SJSA1 (cell line): Measurements from ENCODE around the gene POLD2. TPM values are rescaled to one million over a fixed set of nuclear protein-coding genes. Genes with fewer than 3 reads are reported as not detected.
"Not testable (repeated sequence)": the region's sequence is repeated elsewhere in the genome, so short reads cannot be mapped to it uniquely, and the experiment has no call there.

ENCODE experiments used
- DNase-seq, 2 experiments: peaks; one replicate each; pipeline ENCODE4 v3.0.0-alpha.2; 2015 to 2020; ENCODE audit warnings: low spot score in 2 of 2, low read depth in 1 of 2
- H3K27ac ChIP-seq: fragments of 250-450 bp; sonication (Bioruptor Pico); 2 replicates; pipeline ENCODE4 v1.5.1; 2020; ENCODE audit warnings: mild to moderate bottlenecking, moderate library complexity
- H3K27me3 ChIP-seq: fragments of 250-450 bp; sonication (Bioruptor Pico); replicated peaks from 2 replicates; pipeline ENCODE4 v1.5.1; 2020; ENCODE audit warnings: mild to moderate bottlenecking, moderate library complexity
- H3K36me3 ChIP-seq: fragments of 250-450 bp; sonication (Bioruptor Pico); 2 replicates; pipeline ENCODE4 v1.5.1; 2020; ENCODE audit warnings: mild to moderate bottlenecking
- H3K4me1 ChIP-seq: fragments of 250-450 bp; sonication (Bioruptor Pico); replicated peaks from 2 replicates; pipeline ENCODE4 v1.6.1; 2021; ENCODE audit warnings: mild to moderate bottlenecking
- H3K4me3 ChIP-seq: fragments of 250-450 bp; sonication (Bioruptor Pico); 2 replicates; pipeline ENCODE4 v1.5.1; 2020; ENCODE audit warnings: mild to moderate bottlenecking
- H3K9me3 ChIP-seq: fragments of 250-450 bp; sonication (Bioruptor Pico); replicated peaks from 2 replicates; pipeline ENCODE4 v1.5.1; 2020; ENCODE audit warnings: mild to moderate bottlenecking
- total RNA-seq: library from RNA; depleted of rRNA; stranded (reverse); fragments of >200 nt; shearing (Covaris generic); gene quantifications from 2 replicates; pipeline ENCODE4 v1.2.3, GENCODE V29; 2014

Gene POLD2
- total RNA-seq, 1 experiment from 2014 or later, result 96.1 TPM

GRCh38 chr7:44136731-44137130, 13.4 kb upstream of the POLD2 start:
- Histone ChIP-seq H3K9me3 (no peaks in the 10 kb centered on the region), H3K27me3 (no peaks in the 10 kb centered on the region), H3K27ac (no peak overlapping the region), H3K4me1 (no peaks in the 10 kb centered on the region), H3K36me3 (no peaks in the 10 kb centered on the region), H3K4me3 (no peak overlapping the region)
- no peak for DNase-seq

- no peak for DNase-seq
- H3K27ac ChIP-seq, result no peak overlapping the region
Observed at GRCh38 chr7:44134943-44135628, 11.7 kb upstream of the POLD2 start.

GRCh38 chr7:44133295-44133694, 9.9 kb upstream of the POLD2 start:
- Histone ChIP-seq H3K9me3 (no peaks in the 10 kb centered on the region), H3K27ac (no peak overlapping the region), H3K4me3 (no peak overlapping the region), H3K36me3 (no peaks in the 10 kb centered on the region), H3K4me1 (no peaks in the 10 kb centered on the region), H3K27me3 (no peaks in the 10 kb centered on the region)
- no peak for DNase-seq

More at GRCh38 chr7:44134943-44135628, 11.7 kb upstream of the POLD2 start:
- Histone ChIP-seq H3K36me3 (no peaks in the 10 kb centered on the region), H3K27me3 (no peaks in the 10 kb centered on the region), H3K9me3 (no peaks in the 10 kb centered on the region), H3K4me3 (no peak overlapping the region), H3K4me1 (no peaks in the 10 kb centered on the region)

GRCh38 chr7:44132039-44132438, 8.7 kb upstream of the POLD2 start:
- no peaks in the 10 kb centered on the region for H3K36me3 ChIP-seq
- no peak overlapping the region for H3K27ac ChIP-seq
- H3K9me3 ChIP-seq, result no peaks in the 10 kb centered on the region
- H3K4me1 ChIP-seq, result no peaks in the 10 kb centered on the region
- no peaks in the 10 kb centered on the region for H3K27me3 ChIP-seq
- DNase-seq, result no peak
- H3K4me3 ChIP-seq, result no peak overlapping the region

- no peaks in the 10 kb centered on the region for H3K9me3 ChIP-seq
- no peak overlapping the region for H3K4me3 ChIP-seq
- no peaks in the 10 kb centered on the region for H3K36me3 ChIP-seq
- H3K4me1 ChIP-seq, result no peaks in the 10 kb centered on the region
- no peak overlapping the region for H3K27ac ChIP-seq
- no peak for DNase-seq
- H3K27me3 ChIP-seq, result no peaks in the 10 kb centered on the region
Observed at GRCh38 chr7:44131173-44132029, 8.1 kb upstream of the POLD2 start.

- Histone ChIP-seq H3K36me3 (no peaks in the 10 kb centered on the region), H3K4me1 (peaks cover under 1% of the 10 kb centered on the region; the same call in 1 of the 2 replicates), H3K9me3 (no peaks in the 10 kb centered on the region), H3K27ac (no peak overlapping the region), H3K27me3 (no peaks in the 10 kb centered on the region), H3K4me3 (no peak overlapping the region)
- no peak for DNase-seq
Observed at GRCh38 chr7:44128721-44129582, 5.6 kb upstream of the POLD2 start.

GRCh38 chr7:44127161-44127560, 3.8 kb upstream of the POLD2 start:
- Histone ChIP-seq H3K36me3 (no peaks in the 10 kb centered on the region), H3K9me3 (no peaks in the 10 kb centered on the region), H3K27ac (no peak overlapping the region), H3K4me1 (peaks cover 8% of the 10 kb centered on the region), H3K27me3 (no peaks in the 10 kb centered on the region), H3K4me3 (no peak overlapping the region)
- no peak for DNase-seq

- not testable (repeated sequence) for H3K36me3 ChIP-seq, H3K4me1 ChIP-seq, H3K4me3 ChIP-seq, H3K9me3 ChIP-seq, H3K27ac ChIP-seq, H3K27me3 ChIP-seq, DNase-seq
Observed at GRCh38 chr7:44126574-44126973, 3.2 kb upstream of the POLD2 start.

- no peaks in the 10 kb centered on the region for H3K9me3 ChIP-seq
- DNase-seq, result no peak
- no peak overlapping the region for H3K27ac ChIP-seq
- no peaks in the 10 kb centered on the region for H3K27me3 ChIP-seq
- H3K4me3 ChIP-seq, result no peak overlapping the region
- H3K4me1 ChIP-seq, result peaks cover 8% of the 10 kb centered on the region
- H3K36me3 ChIP-seq, result peaks cover 23% of the 10 kb centered on the region
Observed at GRCh38 chr7:44124822-44125202, 1.5 kb upstream of the POLD2 start.

- Histone ChIP-seq H3K9me3 (no peaks in the 10 kb centered on the region), H3K27ac (peak overlapping the region; percentile 77), H3K4me1 (peaks cover 8% of the 10 kb centered on the region), H3K36me3 (peaks cover 39% of the 10 kb centered on the region), H3K4me3 (peak overlapping the region; percentile 81), H3K27me3 (no peaks in the 10 kb centered on the region)
- DNase-seq, result no peak
Observed at GRCh38 chr7:44122529-44122928, 819 bp downstream of the POLD2 start.

GRCh38 chr7:44121761-44122420, 1.5 kb downstream of the POLD2 start:
- Histone ChIP-seq H3K27ac (no peak overlapping the region), H3K4me3 (no peak overlapping the region), H3K9me3 (no peaks in the 10 kb centered on the region), H3K36me3 (peaks cover 45% of the 10 kb centered on the region), H3K27me3 (no peaks in the 10 kb centered on the region), H3K4me1 (peaks cover 8% of the 10 kb centered on the region)
- no peak for DNase-seq

GRCh38 chr7:44120395-44120794, 3.0 kb downstream of the POLD2 start:
- H3K36me3 ChIP-seq, result peaks cover 60% of the 10 kb centered on the region
- no peaks in the 10 kb centered on the region for H3K27me3 ChIP-seq
- no peaks in the 10 kb centered on the region for H3K9me3 ChIP-seq
- no peak overlapping the region for H3K4me3 ChIP-seq
- DNase-seq, result no peak
- peaks cover 8% of the 10 kb centered on the region for H3K4me1 ChIP-seq
- H3K27ac ChIP-seq, result no peak overlapping the region

GRCh38 chr7:44119829-44120380, 3.4 kb downstream of the POLD2 start:
- DNase-seq, result no peak
- no peaks in the 10 kb centered on the region for H3K27me3 ChIP-seq
- H3K9me3 ChIP-seq, result no peaks in the 10 kb centered on the region
- no peak overlapping the region for H3K27ac ChIP-seq
- peaks cover 63% of the 10 kb centered on the region for H3K36me3 ChIP-seq
- H3K4me3 ChIP-seq, result no peak overlapping the region
- H3K4me1 ChIP-seq, result peaks cover 8% of the 10 kb centered on the region
